DMS53 (cell line): ENCODE data around the gene APPBP2.
"Not testable (repeated sequence)": the region's sequence is repeated elsewhere in the genome, so short reads cannot be mapped to it uniquely, and the experiment has no call there.

Source experiments
- DNase-seq: peaks from one replicate; lab custom pipeline; 2025; lab: John Stamatoyannopoulos, UW

The APPBP2 gene

GRCh38 chr17:60525685-60526514, at the start of gene APPBP2:
Gene APPBP2, minus strand, starts transcription at chr17:60526242. Its CDS starts 311 bp downstream, at chr17:60525931.
- peak; percentile 90 for DNase-seq

- no peak for DNase-seq
Observed at GRCh38 chr17:60573236-60574051, 47.4 kb upstream of the APPBP2 start.

- no peak for DNase-seq
Observed at GRCh38 chr17:60565233-60565632, 39.2 kb upstream of the APPBP2 start.

GRCh38 chr17:60563743-60564142, 37.7 kb upstream of the APPBP2 start:
- peak; percentile 61 for DNase-seq

GRCh38 chr17:60562421-60562820, 36.4 kb upstream of the APPBP2 start:
- no peak for DNase-seq

GRCh38 chr17:60560860-60561257, 34.8 kb upstream of the APPBP2 start:
- no peak for DNase-seq

- DNase-seq: peak; percentile 13
Observed at GRCh38 chr17:60559995-60560859, 34.2 kb upstream of the APPBP2 start.

GRCh38 chr17:60559659-60559994, 33.6 kb upstream of the APPBP2 start:
- no peak for DNase-seq

GRCh38 chr17:60557805-60558204, 31.8 kb upstream of the APPBP2 start:
- DNase-seq: peak; percentile 61

GRCh38 chr17:60555786-60556185, 29.7 kb upstream of the APPBP2 start:
- no peak for DNase-seq

- DNase-seq: no peak
Observed at GRCh38 chr17:60554377-60554788, 28.3 kb upstream of the APPBP2 start.

GRCh38 chr17:60552255-60552654, 26.2 kb upstream of the APPBP2 start:
- DNase-seq: not testable (repeated sequence)

GRCh38 chr17:60548990-60549389, 22.9 kb upstream of the APPBP2 start:
- DNase-seq: no peak

GRCh38 chr17:60545465-60546191, 19.6 kb upstream of the APPBP2 start:
- DNase-seq: no peak

GRCh38 chr17:60542071-60542470, 16.0 kb upstream of the APPBP2 start:
- no peak for DNase-seq

GRCh38 chr17:60540460-60540859, 14.4 kb upstream of the APPBP2 start:
- DNase-seq: no peak

- no peak for DNase-seq
Observed at GRCh38 chr17:60539807-60540206, 13.8 kb upstream of the APPBP2 start.

GRCh38 chr17:60538726-60539125, 12.7 kb upstream of the APPBP2 start:
- DNase-seq: no peak

GRCh38 chr17:60535382-60536279, 9.6 kb upstream of the APPBP2 start:
- peak; percentile 5 for DNase-seq

- DNase-seq: no peak
Observed at GRCh38 chr17:60534613-60535157, 8.6 kb upstream of the APPBP2 start.
